GM21717 (cell line): Measurements from ENCODE around the gene NUDT8.
"Not testable (repeated sequence)": the region's sequence is repeated elsewhere in the genome, so short reads cannot be mapped to it uniquely, and the experiment has no call there.

Experiments used
- ATAC-seq: cut with Tn5 transposase; IDR thresholded peaks from one replicate; pipeline ENCODE4 v1.9.1; 2021; ENCODE audit warnings: mild to moderate bottlenecking, moderate library complexity; ENCODE audit not compliant: unreplicated experiment

NUDT8 gene

DNA sequence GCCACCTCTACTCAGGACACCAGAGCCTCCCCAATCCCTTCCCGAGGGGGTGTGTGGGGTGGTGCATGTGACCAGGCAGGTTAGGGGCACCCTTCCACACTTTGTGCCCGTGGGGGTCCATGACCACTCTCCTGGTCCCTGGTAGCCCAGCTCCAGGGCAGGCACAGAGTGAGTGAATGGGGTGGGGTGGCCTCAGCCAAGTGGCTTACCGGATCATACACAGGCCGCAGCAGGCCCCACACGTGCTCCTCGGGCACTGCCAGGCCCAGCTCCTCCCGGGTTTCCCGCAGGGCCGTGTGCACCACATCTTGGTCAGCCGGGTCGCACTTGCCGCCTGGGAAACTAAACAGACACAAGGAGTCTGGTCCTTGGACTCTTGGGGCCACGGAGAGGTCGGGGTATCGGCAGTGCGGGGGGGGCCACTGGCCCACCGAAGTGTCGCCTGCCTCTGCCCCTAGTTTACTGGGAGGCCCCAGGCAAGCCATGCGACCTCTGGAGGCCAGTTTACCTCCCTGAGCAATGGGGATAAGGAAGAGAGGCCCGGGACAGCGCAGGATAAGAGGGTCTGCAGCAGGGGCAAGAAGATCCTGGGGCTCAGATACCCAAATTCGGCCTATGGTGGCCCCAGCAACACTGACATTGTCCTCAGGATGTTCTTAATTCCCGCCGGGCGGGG lies 889 bp downstream of the NUDT8 start:
- ATAC-seq, result no peak

GRCh38 chr11:67627812-67628624 lies 1.7 kb downstream of the NUDT8 start:
- no peak for ATAC-seq

DNA sequence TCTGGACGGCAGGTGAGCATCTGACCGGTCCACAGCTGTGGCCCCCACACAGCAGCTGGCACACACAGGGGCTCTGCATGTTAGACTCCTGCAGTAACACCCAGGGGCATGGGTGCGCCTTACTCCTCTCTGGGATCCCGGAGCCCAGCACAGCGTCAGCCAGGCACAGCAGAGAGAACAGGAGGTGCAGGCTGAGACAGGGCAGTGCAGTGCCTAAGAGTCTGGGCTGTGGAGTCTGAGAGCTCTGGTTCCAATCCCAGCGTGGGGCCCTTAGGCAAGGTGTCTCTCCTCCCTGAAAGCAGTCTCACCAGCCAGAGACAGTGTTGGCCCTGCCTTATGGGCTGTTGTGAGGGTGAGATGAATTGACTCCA lies 2.3 kb downstream of the NUDT8 start:
- no peak for ATAC-seq

DNA sequence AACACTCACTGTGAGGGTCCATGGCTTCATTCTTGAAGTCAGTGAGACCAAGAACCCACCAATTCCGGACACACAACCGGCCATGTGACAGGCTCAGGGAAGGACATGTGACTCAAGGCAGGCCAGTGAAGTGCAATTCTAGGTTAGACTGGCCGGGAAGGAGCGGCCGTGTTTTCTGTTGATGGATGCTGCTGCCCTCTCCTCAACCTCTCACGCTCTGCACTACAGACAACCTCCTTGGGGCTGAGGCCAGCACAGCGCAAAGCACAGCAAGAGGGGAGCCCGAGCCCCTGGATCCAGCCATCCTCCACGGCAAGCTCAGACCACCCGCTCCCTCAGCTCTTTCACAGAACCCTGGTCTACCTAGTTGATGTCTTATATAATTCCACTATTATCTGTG lies 2.8 kb downstream of the NUDT8 start:
- ATAC-seq, result no peak

- not testable (repeated sequence) for ATAC-seq
Measured at GRCh38 chr11:67626131-67626833, 3.5 kb downstream of the NUDT8 start.

GRCh38 chr11:67623795-67624194 lies 5.9 kb downstream of the NUDT8 start:
- not testable (repeated sequence) for ATAC-seq

- ATAC-seq, result not testable (repeated sequence)
Measured at GRCh38 chr11:67622905-67623304, 6.8 kb downstream of the NUDT8 start.

DNA sequence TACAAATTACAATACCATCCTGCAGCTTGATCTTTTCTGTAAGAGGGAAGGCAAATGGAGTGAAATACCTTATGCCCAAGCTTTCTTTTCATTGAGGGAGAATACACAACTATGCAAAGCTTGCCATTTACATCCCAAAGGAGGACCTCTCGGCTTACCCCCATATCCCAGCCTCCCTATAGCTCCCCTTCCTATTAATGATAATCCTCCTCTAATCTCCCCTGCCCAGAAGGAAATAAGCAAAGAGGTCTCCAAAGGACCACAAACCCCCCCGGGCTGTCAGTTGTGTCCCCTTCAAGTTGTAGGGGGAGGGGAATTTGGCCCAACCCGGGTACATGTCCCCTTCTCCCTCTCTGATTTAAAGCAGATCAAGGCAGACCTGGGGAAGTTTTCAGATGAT lies 7.8 kb downstream of the NUDT8 start:
- not testable (repeated sequence) for ATAC-seq

DNA sequence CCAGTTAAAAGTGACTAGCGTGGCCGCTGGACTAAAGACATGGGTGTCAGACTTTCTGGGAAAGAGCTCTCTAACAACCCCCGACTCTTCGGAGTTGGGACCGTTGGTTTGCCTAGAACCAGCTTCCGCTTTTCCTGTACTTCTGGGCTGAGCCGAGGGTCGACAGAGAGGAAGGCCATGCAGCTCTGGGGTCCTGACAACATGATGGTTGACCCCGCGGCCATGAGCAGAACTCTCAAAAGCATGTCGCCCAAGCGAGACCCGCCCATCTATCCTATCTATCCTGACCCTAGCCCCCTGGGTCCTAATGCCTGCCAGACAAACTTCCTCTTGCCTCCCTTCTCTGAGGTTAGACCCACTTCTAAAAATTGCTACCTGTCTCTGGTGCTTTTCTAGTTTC lies 9.1 kb downstream of the NUDT8 start:
- ATAC-seq, result not testable (repeated sequence)

DNA sequence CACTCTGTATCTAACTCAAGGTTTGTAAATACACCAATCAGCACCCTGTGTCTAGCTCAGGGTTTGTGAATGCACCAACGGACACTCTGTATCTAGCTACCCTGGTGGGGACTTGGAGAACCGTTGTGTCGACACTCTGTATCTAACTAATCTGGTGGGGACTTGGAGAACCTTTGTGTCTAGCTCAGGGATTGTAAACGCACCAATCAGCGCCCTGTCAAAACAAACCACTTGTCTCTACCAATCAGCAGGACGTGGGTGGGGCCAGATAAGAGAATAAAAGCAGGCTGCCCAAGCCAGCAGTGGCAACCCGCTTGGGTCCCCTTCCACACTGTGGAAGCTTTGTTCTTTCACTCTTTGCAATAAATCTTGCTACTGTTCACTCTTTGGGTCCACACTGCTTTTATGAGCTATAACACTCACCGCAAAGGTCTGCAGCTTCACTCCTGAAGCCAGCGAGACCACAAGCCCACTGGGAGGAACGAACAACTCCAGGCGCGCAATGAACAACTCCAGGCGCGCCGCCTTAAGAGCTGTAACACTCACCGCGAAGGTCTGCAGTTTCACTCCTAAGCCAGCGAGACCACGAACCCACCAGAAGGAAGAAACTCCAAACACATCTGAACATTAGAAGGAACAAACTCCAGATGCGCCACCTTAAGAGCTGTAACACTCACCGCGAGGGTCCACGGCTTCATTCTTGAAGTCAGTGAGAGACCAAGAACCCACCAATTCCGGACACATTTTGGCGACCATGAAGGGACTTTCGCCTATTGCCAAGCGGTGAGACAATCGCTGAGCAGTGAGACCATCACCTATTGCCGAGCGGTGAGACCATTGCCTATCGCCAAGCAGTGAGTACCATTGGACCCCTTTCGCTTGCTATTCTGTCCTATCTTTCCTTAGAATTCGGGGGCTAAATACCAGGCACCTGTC lies 9.8 kb downstream of the NUDT8 start:
- ATAC-seq, result not testable (repeated sequence)

DNA sequence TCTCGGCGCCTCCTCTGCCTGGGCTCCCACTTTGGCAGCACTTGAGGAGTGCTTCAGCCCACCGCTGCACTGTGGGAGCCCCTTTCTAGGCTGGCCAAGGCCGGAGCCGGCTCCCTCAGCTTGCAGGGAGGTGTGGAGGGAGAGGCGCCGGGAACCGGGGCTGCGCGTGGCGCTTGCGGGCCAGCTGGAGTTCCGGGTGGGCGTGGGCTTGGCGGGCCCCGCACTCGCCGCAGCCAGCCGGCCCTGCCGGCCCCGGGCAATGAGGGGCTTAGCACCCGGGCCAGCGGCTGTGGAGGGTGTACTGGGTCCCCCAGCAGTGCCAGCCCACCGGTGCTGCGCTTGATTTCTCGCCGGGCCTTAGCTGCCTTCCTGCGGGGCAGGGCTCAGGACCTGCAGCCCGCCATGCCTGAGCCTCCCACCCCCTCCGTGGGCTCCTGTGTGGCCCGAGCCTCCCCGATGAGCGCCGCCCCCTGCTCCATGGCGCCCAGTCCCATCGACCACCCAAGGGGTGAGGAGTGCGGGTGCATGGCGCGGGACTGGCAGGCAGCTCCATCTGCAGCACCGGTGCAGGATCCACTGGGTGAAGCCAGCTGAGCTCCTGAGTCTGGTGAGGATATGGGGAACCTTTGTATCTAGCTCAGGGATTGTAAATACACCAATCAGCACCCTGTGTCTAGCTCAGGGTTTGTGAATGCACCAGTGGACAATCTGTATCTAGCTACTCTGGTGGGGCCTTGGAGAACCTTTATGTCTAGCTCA lies 10.7 kb downstream of the NUDT8 start:
- ATAC-seq, result not testable (repeated sequence)

GRCh38 chr11:67617243-67617953 lies 12.3 kb downstream of the NUDT8 start:
- no peak for ATAC-seq

- no peak for ATAC-seq
Measured at GRCh38 chr11:67616431-67617242, 13.1 kb downstream of the NUDT8 start.

DNA sequence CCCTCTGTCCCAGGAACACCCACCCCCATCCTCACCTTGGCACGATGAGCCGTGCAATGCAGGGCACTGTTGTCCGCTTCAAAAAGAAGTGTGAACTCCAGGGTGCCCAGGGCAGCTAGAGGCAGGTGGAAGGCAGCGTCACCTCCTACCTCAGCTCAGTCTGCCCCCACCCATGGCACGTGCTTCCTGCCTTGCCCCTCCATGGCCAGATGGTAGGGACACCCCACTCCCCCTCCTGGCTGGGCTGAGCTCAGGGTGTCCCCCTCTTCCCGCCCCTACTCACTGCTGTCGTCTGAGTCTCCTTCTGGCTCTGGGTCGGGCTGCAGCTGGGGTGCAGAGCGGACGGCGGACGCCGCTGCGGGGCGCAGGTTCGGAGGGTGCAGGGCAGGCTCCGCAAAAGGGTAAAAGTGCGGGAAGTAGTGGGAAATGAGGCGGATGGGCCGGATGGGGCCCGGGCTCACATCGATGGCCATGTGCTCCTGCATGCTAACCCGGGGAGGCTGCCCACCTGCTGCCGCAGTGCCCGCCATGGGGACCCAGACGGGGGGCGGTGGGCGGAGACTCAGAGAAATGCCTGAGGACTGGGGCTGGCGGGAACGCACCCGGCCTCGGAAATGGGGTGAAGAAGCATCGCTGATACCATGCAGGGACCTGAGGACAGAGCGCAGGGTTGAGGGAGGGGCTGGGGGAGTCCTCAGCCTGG lies 13.9 kb downstream of the NUDT8 start:
- no peak for ATAC-seq

GRCh38 chr11:67614730-67615714 lies 14.7 kb downstream of the NUDT8 start:
- ATAC-seq, result no peak

DNA sequence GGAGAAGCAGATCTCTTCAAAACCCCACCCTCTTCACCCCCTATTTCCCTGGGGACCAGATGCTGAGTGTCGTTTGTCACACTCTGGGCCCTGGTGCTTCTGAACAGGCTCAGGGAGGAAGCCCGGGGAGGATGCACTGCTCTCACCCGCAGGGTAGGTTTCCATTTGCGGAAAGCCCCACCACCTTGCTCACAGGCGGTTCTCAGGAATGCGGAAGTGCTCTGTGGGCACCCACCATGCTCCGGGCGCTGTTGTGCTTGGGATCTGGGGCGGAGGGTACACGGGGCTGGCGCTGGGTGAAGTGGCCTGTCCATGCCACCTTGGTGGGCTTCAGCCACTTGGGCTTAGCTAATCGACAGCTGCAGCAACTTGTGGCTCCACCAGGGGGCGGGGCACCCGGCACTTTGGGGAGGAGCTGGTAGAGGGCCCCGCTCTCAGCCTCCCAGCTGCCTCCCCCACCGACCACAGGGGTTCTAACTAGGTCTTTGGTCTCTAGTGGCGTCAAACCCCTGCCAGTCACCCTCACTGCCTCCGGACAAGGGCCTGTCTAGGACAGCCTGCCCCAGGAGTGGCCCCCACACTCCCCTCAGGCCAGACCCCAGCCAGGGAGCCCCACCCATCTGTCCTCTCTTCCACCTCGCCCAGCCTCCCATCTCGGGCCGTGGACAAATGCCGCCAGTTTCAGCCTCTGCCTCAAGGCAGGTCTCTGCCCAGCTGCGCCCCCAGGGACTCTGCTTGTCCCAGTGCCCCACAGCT lies 15.6 kb downstream of the NUDT8 start:
- ATAC-seq, result peak; percentile 69
